8988T (cell line): Measurements from ENCODE around the gene BCL2.

Experiments used
- DNase-seq: peaks from one replicate; pipeline ENCODE4 v3.0.0; 2011

BCL2 gene

DNA sequence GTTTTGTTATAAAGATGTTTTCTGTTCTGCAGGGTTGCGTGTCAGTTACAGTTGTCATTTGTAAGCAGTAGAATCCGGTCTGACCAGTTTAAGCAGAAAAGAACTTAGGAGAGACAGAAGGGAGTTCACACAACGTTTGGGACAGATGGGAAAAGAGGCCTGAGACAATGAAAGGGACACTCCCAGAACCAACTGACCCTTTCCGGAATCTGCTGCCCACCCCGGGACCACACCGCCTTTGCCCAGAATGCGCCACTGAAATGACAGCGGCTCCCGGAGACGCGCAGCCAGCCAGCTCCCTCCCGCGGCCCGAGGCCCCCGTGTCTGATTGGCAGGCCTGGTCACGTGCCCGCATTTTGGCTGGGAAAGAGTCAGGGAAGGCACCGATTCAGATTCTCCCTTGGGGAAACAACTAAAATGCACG lies 244.6 kb downstream of the BCL2 start:
- DNase-seq: peak; percentile 24

DNA sequence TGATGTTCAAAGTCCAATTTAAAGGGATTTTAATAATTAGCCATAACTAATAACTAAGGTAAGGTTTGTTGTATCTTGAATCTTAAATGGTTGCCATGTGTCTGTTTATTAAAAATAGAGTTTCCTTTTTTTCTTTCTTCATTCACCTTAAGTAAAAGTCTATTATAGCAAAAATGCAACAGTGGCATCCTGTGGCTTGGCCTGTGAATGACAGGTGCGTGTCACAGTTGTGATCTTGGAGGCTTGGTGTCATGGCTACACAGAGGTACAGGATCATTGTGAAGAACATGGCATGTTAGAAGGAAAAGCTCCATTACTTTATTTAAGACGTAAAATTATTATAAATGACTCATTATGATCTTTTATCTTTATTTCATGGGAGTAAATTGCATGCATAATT lies 246.1 kb downstream of the BCL2 start:
- DNase-seq: no peak
